Measurements from ENCODE around the gene CXXC1. TPM values are rescaled to one million over a fixed set of nuclear protein-coding genes. Genes with fewer than 3 reads are reported as not detected.

CXXC1 gene
- total RNA-seq, 1 donor from 2014 or later, result 134 TPM

DNA sequence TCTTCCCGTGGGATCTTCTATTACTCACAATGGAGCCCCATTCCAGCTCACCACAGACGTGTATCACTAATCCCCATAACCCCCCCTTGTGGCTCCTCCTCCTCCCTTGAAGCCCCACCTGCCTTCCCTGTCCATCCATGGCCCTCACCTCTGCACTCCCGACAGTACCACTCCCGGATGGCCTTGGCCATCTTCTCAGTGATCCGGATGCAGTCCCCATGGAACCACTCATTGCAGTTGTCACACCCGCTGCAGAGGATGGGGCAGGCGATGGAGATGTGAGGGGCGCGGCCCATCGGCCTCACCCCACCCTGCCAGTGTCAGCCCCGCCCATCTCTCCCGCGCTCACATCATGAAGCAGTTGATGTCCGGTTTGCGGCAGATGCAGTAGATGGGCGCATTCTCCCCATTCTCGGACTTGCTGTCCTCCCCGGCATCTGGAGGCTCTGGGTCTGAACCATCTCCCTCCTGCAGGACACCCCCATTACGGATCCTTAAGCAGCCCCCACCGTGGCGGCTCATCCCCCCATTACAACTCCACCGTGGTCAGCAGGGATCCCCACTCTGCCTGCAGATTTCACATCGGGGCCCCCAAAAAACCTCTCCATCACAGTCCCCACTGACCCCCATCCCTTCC lies 983 bp downstream of the CXXC1 start:
- TF ChIP-seq, protein P1, sequence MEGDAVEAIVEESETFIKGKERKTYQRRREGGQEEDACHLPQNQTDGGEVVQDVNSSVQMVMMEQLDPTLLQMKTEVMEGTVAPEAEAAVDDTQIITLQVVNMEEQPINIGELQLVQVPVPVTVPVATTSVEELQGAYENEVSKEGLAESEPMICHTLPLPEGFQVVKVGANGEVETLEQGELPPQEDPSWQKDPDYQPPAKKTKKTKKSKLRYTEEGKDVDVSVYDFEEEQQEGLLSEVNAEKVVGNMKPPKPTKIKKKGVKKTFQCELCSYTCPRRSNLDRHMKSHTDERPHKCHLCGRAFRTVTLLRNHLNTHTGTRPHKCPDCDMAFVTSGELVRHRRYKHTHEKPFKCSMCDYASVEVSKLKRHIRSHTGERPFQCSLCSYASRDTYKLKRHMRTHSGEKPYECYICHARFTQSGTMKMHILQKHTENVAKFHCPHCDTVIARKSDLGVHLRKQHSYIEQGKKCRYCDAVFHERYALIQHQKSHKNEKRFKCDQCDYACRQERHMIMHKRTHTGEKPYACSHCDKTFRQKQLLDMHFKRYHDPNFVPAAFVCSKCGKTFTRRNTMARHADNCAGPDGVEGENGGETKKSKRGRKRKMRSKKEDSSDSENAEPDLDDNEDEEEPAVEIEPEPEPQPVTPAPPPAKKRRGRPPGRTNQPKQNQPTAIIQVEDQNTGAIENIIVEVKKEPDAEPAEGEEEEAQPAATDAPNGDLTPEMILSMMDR (IDR thresholded peaks at IDR 0.05), result no peak
- peak overlapping the region; percentile 95 for H3K27ac Mint-ChIP-seq
- H3K4me1 Mint-ChIP-seq, result peaks cover 29% of the 10 kb centered on the region
- DNase-seq (no peak), ATAC-seq (ENCODE audit: low read depth) (no peak)
- intact Hi-C loops (cut with micrococcal nuclease), result loop anchor here (1.0 to 5.0 kb wide), 12 partner anchors 12 to 1354 kb away; partner anchors contain the start of genes C18orf32, CFAP53, ELAC1 and RPL17
- no peaks in the 10 kb centered on the region for H3K27me3 Mint-ChIP-seq
- ChIA-PET CTCF (interaction anchor here (0.9 kb wide), 1 partner anchor 71 kb away, joined by 3 read pairs; no protein-coding TSS in a partner anchor), POLR2A (interaction anchor here (0.8 kb wide), 1 partner anchor 20 kb away, joined by 4 read pairs; the partner anchor contains the start of gene CFAP53)
- peaks cover 54% of the 10 kb centered on the region for H3K36me3 Mint-ChIP-seq (ENCODE audit: low read depth)
- no peaks in the 10 kb centered on the region for H3K9me3 Mint-ChIP-seq
- H3K4me3 Mint-ChIP-seq, result peak overlapping the region; percentile 99

DNA sequence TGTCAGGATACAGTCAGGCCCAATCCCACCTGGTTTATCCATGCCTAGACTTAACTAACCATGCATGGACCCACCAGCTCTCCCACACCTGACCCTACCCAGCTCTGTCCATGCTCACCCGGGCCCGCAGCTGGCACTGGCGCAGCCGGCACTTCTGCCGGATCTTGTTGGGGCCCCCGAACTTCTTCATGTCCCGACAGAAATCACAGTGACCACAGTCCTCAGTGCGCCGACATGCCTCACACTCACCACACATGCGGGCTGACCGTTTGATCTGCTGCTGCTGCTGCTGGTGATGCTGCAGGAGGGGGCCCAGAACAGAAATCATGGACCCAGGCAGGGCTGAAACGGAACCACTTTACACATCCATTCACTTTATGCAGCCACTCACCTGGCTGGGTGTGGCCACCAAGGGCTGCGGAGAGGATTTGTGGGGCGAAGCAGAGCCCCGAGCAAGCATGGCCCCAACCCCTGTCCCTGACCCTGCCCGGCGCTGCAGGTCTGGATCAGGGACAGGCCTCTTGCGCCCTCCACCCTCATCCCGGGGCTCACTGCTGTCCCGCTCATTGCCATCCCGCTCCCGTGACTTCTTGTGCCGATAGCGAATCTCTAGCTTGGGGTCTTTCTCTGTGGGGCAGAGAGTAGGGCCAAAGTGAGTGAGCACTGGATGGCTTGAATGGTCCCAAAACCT lies 1.7 kb downstream of the CXXC1 start:
- H3K27ac Mint-ChIP-seq, result peak overlapping the region; percentile 38
- H3K27me3 Mint-ChIP-seq, result no peaks in the 10 kb centered on the region
- H3K4me1 Mint-ChIP-seq, result peaks cover 35% of the 10 kb centered on the region
- POLR2A ChIA-PET, result interaction anchor here (0.8 kb wide), 1 partner anchor 19 kb away, joined by 4 read pairs; the partner anchor contains the start of gene CFAP53
- no peak for ATAC-seq (ENCODE audit: low read depth)
- peaks cover 59% of the 10 kb centered on the region for H3K36me3 Mint-ChIP-seq (ENCODE audit: low read depth)
- no peak for DNase-seq
- peak overlapping the region; percentile 99 for H3K4me3 Mint-ChIP-seq
- CTCF ChIA-PET, result interaction anchor here (0.9 kb wide), 1 partner anchor 71 kb away, joined by 3 read pairs; no protein-coding TSS in a partner anchor
- intact Hi-C loops (cut with micrococcal nuclease), result loop anchor here (2.0 to 5.0 kb wide), 4 partner anchors 49 to 1353 kb away; partner anchors contain the start of genes ELAC1 and SMAD7
- no peaks in the 10 kb centered on the region for H3K9me3 Mint-ChIP-seq
- TF ChIP-seq, protein P1 (IDR thresholded peaks at IDR 0.05), result no peak

DNA sequence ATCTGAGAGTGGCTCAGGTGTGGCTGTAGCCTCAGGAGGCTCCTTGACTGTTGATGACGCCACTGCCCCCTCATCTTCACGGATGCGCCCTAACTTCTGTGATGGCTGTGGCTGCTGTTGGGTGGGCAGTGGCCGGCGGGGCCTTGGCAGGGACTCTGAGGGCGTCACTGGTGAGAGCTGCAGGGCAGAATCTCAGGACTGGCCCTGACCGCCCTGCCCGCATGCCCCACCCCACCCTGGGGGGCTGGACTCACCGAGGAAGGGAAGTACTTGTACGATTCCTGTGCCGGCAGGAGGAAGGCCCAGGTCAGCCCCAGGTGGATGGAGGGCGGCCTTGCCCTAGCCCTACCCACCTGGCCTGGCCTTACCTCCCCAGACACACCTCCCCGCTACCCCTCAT lies 2.4 kb downstream of the CXXC1 start:
- Mint-ChIP-seq H3K27ac (no peak overlapping the region), H3K4me1 (peaks cover 40% of the 10 kb centered on the region), H3K9me3 (no peaks in the 10 kb centered on the region), H3K4me3 (no peak overlapping the region), H3K36me3 (ENCODE audit: low read depth) (peaks cover 63% of the 10 kb centered on the region), H3K27me3 (no peaks in the 10 kb centered on the region)
- intact Hi-C loops (cut with micrococcal nuclease), result loop anchor here (5.0 kb wide), 2 partner anchors 682 to 1333 kb away; partner anchors contain the start of genes ELAC1 and SMAD7
- ATAC-seq (ENCODE audit: low read depth) (no peak), DNase-seq (no peak)
- TF ChIP-seq, protein P1 (IDR thresholded peaks at IDR 0.05), result no peak
- CTCF ChIA-PET, result no interaction called here
- POLR2A ChIA-PET, result no interaction called here

DNA sequence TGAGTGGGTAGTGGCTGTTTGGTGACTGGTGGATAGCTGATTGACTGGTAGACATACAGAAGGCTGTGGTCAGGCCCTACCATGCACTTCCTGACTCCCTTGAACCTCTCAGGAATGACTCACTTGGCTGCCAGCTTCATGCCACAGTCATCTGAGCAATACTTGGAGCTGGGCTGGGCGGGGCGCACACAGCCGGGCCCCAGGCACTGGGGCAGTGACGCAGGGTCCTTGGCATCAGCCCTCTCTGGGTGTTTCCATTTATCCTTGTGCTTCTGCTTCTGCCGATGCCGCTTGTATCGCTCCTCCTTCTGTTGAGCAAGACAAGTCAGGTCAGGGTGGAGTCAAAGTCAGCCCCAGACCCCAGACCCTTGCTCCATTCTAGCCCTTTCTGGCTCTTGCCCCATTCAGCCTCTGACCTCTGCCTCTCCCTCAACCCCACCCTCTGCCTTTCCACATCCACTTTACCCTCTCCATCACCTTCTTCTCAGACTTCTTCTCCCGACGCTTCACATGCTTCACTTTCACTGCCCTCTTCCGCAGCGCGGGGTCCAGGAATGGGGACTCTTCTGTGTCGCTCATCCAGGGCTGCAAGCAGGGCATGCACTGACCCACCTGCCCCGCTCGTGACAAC lies 3.1 kb downstream of the CXXC1 start:
- Mint-ChIP-seq H3K36me3 (ENCODE audit: low read depth) (peaks cover 64% of the 10 kb centered on the region), H3K27me3 (no peaks in the 10 kb centered on the region), H3K9me3 (no peaks in the 10 kb centered on the region), H3K4me3 (peak overlapping the region; percentile 42), H3K27ac (no peak overlapping the region), H3K4me1 (peaks cover 46% of the 10 kb centered on the region)
- CTCF ChIA-PET, result no interaction called here
- TF ChIP-seq, protein P1 (IDR thresholded peaks at IDR 0.05), result no peak
- POLR2A ChIA-PET, result no interaction called here
- intact Hi-C loops (cut with micrococcal nuclease), result no loop called here
- ATAC-seq (ENCODE audit: low read depth) (no peak), DNase-seq (no peak)
